Lower lobe of right lung (tissue), 2 donors: Measurements from ENCODE around the gene CBARP. TPM values are rescaled to one million over a fixed set of nuclear protein-coding genes. Genes with fewer than 3 reads are reported as not detected.

Experiments used
- ATAC-seq, 2 donors: fragments of 200-7000 bp; cut with Tn5 transposase; one replicate each; pipeline ENCODE4 v1.9.1; 2020 to 2022; ENCODE audit warnings: mild to moderate bottlenecking in 2 of 2, moderate library complexity in 2 of 2
- DNase-seq: peaks from one replicate; pipeline ENCODE4 v3.0.0-alpha.2; 2020
- H3K27ac ChIP-seq: fragments of 200-600 bp; one replicate; pipeline ENCODE4 v1.8.0; 2022
- H3K27me3 ChIP-seq: fragments of 200-600 bp; one replicate; pipeline ENCODE4 v1.8.0; 2022; ENCODE audit warnings: low read depth
- H3K36me3 ChIP-seq: fragments of 200-600 bp; one replicate; pipeline ENCODE4 v1.8.0; 2022; ENCODE audit warnings: mild to moderate bottlenecking
- H3K4me1 ChIP-seq: fragments of 200-600 bp; one replicate; pipeline ENCODE4 v1.8.0; 2022
- H3K4me3 ChIP-seq: fragments of 200-600 bp; one replicate; pipeline ENCODE4 v1.8.0; 2022; ENCODE audit warnings: mild to moderate bottlenecking
- H3K9me3 ChIP-seq: fragments of 200-600 bp; one replicate; pipeline ENCODE4 v1.8.0; 2022
- CTCF ChIP-seq: fragments of 200-600 bp; IDR thresholded peaks from one replicate; pipeline ENCODE4 v1.8.0; 2022; ENCODE audit warnings: antibody characterized with exemption, mild to moderate bottlenecking
- intact Hi-C: fragments of 100-400 bp; cut with DNase I; formaldehyde crosslinking; loops from one replicate; pipeline ENCODE4 v1.11.0; 2022
- total RNA-seq: library from RNA; stranded (reverse); fragmentation: NEBNext Ultra II Directional; extraction: Animal tissue kit (Norgen Biotek cat#: 25700); gene quantifications from one replicate; pipeline ENCODE4 v1.2.1, GENCODE V29; 2021
- donor health status: DM: no; HTN: yes; CAD: no; lungs with severe emphysema.

The CBARP gene
- total RNA-seq, 1 donor from 2014 or later: 0.41 TPM

- no peak for ATAC-seq
- TF ChIP-seq CTCF: no peak
Measured at GRCh38 chr19:1225440-1226226, 12.2 kb downstream of the CBARP start.

DNA sequence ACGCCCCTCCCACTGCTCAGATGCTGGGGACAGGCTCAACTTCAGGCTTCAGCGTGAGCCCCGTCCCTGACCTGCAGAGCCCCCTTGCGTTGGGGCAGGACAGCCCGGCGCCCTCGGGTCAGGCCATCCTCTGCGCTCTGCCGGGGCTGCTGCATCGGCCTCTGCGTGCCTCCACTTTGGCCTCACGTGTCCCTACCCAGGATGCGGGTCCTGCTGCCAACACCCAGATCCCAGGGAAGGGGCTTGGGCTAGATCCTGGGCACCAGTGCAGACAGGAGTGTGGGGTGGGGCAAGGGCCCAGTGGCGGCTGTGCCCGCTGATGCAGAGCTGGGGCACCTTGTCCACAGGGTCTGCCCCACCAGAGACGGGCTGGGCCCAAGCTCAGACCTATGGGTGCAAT lies 13.0 kb downstream of the CBARP start:
- ATAC-seq (no peak), DNase-seq (no peak)
- no peaks in the 10 kb centered on the region for H3K27me3 ChIP-seq
- peaks cover 84% of the 10 kb centered on the region for H3K36me3 ChIP-seq
- intact Hi-C loops: no loop called here
- H3K4me3 ChIP-seq: no peak overlapping the region
- H3K27ac ChIP-seq: no peak overlapping the region
- TF ChIP-seq CTCF: no peak
- no peaks in the 10 kb centered on the region for H3K9me3 ChIP-seq
- peaks cover 6% of the 10 kb centered on the region for H3K4me1 ChIP-seq

More at GRCh38 chr19:1225440-1226226, 12.2 kb downstream of the CBARP start:
- DNase-seq: no peak
- Histone ChIP-seq H3K27me3 (no peaks in the 10 kb centered on the region), H3K9me3 (no peaks in the 10 kb centered on the region), H3K27ac (no peak overlapping the region), H3K4me3 (no peak overlapping the region), H3K36me3 (peaks cover 76% of the 10 kb centered on the region), H3K4me1 (peaks cover 6% of the 10 kb centered on the region)
- intact Hi-C loops: no loop called here

GRCh38 chr19:1224047-1224825 lies 13.6 kb downstream of the CBARP start:
- DNase-seq (no peak), ATAC-seq (no peak)
- no peak for TF ChIP-seq CTCF
- Histone ChIP-seq H3K4me3 (no peak overlapping the region), H3K27ac (no peak overlapping the region), H3K27me3 (no peaks in the 10 kb centered on the region), H3K36me3 (peaks cover 85% of the 10 kb centered on the region), H3K4me1 (peaks cover 6% of the 10 kb centered on the region), H3K9me3 (no peaks in the 10 kb centered on the region)
- intact Hi-C loops: no loop called here

DNA sequence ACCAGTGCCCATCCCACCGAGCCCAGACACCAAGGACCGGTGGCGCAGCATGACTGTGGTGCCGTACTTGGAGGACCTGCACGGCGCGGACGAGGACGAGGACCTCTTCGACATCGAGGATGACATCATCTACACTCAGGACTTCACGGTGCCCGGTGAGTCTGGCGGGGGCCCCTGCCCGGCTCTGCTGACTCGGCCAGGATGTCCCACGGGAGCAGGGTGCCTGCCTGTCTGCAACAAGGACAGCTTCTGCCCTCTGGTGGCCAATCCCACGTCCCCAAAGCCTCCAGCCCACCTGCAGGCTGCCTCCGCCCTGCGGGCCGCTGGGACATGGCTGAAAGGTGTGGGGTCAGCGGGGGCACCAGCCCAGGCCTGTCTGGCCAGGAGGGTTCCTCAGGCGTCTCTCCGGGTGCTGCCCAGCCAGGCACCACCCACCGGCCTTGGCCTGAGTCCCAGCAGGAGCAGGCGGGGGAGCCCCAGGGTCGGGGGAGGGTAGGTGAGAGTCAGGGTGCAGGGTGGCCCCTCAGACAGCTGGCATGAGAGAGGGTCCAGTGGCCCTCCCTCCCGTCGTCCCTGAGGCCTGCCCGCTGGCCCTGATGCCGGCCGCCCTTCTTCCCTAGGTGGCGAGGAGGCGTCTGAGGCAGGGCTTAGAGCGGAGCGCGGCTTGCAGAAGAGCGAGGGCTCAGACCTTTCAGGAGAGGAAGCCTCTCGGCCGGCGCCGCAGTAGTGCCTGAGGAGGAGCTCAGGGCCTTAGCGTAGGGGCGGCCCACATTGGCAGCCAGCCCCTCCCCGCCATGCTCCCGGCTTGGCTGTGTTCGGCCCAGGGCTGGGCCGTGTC lies 14.6 kb downstream of the CBARP start:
- Histone ChIP-seq H3K36me3 (peaks cover 85% of the 10 kb centered on the region), H3K4me1 (peaks cover 6% of the 10 kb centered on the region), H3K27me3 (no peaks in the 10 kb centered on the region), H3K4me3 (no peak overlapping the region), H3K9me3 (no peaks in the 10 kb centered on the region), H3K27ac (no peak overlapping the region)
- no peak for ATAC-seq
- intact Hi-C loops: no loop called here
- DNase-seq: no peak
- TF ChIP-seq CTCF: peak; percentile 28

DNA sequence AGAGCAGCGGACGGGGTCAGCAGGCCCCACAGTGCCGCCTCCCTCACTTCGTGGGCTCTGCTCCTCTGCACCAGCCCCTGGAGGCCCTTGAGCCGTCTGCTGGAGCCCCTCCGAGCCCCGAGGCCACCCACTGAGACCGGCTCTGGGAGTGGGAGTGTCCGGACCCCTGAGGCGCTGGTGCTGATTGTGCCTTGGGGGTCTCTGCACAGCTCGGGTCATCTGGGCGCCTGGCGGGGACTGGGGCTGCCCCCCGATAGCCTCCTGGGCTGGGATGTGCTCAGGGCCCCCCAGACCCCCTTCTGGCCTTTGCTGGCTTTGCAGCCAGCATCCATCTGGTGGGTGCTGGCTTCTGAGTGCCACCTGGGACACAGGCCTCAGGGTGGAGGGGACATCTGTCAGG lies 15.4 kb downstream of the CBARP start:
- H3K27me3 ChIP-seq: no peaks in the 10 kb centered on the region
- peaks cover 77% of the 10 kb centered on the region for H3K36me3 ChIP-seq
- TF ChIP-seq CTCF: no peak
- peaks cover 6% of the 10 kb centered on the region for H3K4me1 ChIP-seq
- H3K9me3 ChIP-seq: no peaks in the 10 kb centered on the region
- H3K4me3 ChIP-seq: no peak overlapping the region
- no peak for ATAC-seq
- H3K27ac ChIP-seq: no peak overlapping the region
- intact Hi-C loops: no loop called here
- no peak for DNase-seq
